CD4-positive, alpha-beta T cell (primary cell): Measurements from ENCODE around the gene SCAPER. TPM values are rescaled to one million over a fixed set of nuclear protein-coding genes. Genes with fewer than 3 reads are reported as not detected.

ENCODE experiments used
- ATAC-seq: fragments of 200-7000 bp; cut with Tn5 transposase; one replicate; pipeline ENCODE4 v1.10.0; 2022; ENCODE audit warnings: mild to moderate bottlenecking; ENCODE audit not compliant: poor library complexity
- CTCF ChIA-PET: fragments of 350-600 bp; sonication (Branson Sonifier 250); formaldehyde crosslinking; loops from one replicate; lab custom pipeline; 2021; ENCODE audit warnings: antibody characterized with exemption, inconsistent platforms; lab: Charles Lee
- POLR2A ChIA-PET: fragments of 350-600 bp; sonication (Branson Sonifier 250); formaldehyde crosslinking; loops from one replicate; lab custom pipeline; 2021; ENCODE audit warnings: antibody characterized with exemption, inconsistent platforms; lab: Charles Lee
- DNase-seq, 14 experiments: peaks; one replicate each; pipeline ENCODE4 v3.0.0-alpha.2; 2013 to 2020; ENCODE audit warnings: mixed read lengths in 2 of 14
- H3K27ac ChIP-seq, 2 donors: one replicate each; pipeline versions ENCODE4 v1.5.1 to v1.7.0; 2013; ENCODE audit warnings: low read length in 2 of 2, low read depth in 1 of 2, mild to moderate bottlenecking in 1 of 2
- H3K27me3 ChIP-seq, 2 experiments: 1 replicate in 1 of 2; 2 replicates in 1 of 2; pipeline versions ENCODE4 v1.6.1 to v1.7.0; 2013; ENCODE audit warnings: low read length in 2 of 2, control low read depth in 1 of 2, mild to moderate bottlenecking in 1 of 2, moderate library complexity in 1 of 2; ENCODE audit not compliant: insufficient read depth in 2 of 2, control insufficient read depth in 1 of 2
- H3K36me3 ChIP-seq: one replicate; pipeline ENCODE4 v1.6.1; 2013; ENCODE audit warnings: low read length, control low read depth; ENCODE audit not compliant: insufficient read depth
- H3K4me1 ChIP-seq: one replicate; pipeline ENCODE4 v1.6.1; 2013; ENCODE audit warnings: low read length, control low read depth; ENCODE audit not compliant: insufficient read depth
- H3K4me3 ChIP-seq: one replicate; pipeline ENCODE4 v1.5.1; 2013; ENCODE audit warnings: mild to moderate bottlenecking, low read length, moderate library complexity
- H3K9me3 ChIP-seq, 2 experiments: 1 replicate in 1 of 2; 2 replicates in 1 of 2; pipeline versions ENCODE4 v1.6.1 to v1.7.0; 2013; ENCODE audit warnings: low read length in 2 of 2, mild to moderate bottlenecking in 2 of 2, control low read depth in 1 of 2, moderate library complexity in 1 of 2; ENCODE audit not compliant: control insufficient read depth in 1 of 2, insufficient read depth in 1 of 2
- H3K27ac Mint-ChIP-seq: one replicate; pipeline ENCODE4 v1.8.0; 2020; ENCODE audit warnings: mixed read lengths
- H3K27me3 Mint-ChIP-seq: one replicate; pipeline ENCODE4 v1.8.0; 2021; ENCODE audit warnings: mixed read lengths
- H3K36me3 Mint-ChIP-seq: one replicate; pipeline ENCODE4 v1.8.0; 2021; ENCODE audit warnings: low read depth, mixed read lengths
- H3K4me1 Mint-ChIP-seq: one replicate; pipeline ENCODE4 v1.8.0; 2021; ENCODE audit warnings: low read depth, mixed read lengths
- H3K4me3 Mint-ChIP-seq: one replicate; pipeline ENCODE4 v1.8.0; 2020; ENCODE audit warnings: mild to moderate bottlenecking, mixed read lengths
- H3K9me3 Mint-ChIP-seq: one replicate; pipeline ENCODE4 v1.8.0; 2020; ENCODE audit warnings: mixed read lengths
- CTCF ChIP-seq: fragments of 200-600 bp; IDR thresholded peaks from one replicate; pipeline ENCODE4 v1.8.0; 2022; ENCODE audit warnings: antibody characterized with exemption, mild to moderate bottlenecking
- intact Hi-C, 2 experiments: fragments of 100-400 bp; cut with DNase I in 1 of 2; cut with micrococcal nuclease in 1 of 2; formaldehyde crosslinking; loops; one replicate each; pipeline versions ENCODE4 v1.15.1 to v1.9.0; 2023 to 2025; cut with DNase I, micrococcal nuclease
- total RNA-seq, 174 experiments: library from RNA in 2 of 174; stranded (reverse) in 2 of 174; gene quantifications; one replicate each; pipeline ENCODE4 v1.2.3 and lab custom pipeline; 2021 to 2026

SCAPER gene
- total RNA-seq, 2 experiments from 2014 or later: 40.3 to 41.2 TPM

GRCh38 chr15:76555247-76555646 lies 349.9 kb downstream of the SCAPER start:
- H3K9me3 ChIP-seq: peaks cover 0 to 14% of the 10 kb centered on the region in 2 experiments
- H3K4me3 ChIP-seq: no peak overlapping the region
- no peaks in the 10 kb centered on the region for H3K27me3 ChIP-seq
- Mint-ChIP-seq H3K27me3 (no peaks in the 10 kb centered on the region), H3K4me3 (no peak overlapping the region), H3K27ac (no peak overlapping the region), H3K4me1 (peaks cover 20% of the 10 kb centered on the region), H3K9me3 (no peaks in the 10 kb centered on the region), H3K36me3 (peaks cover 35% of the 10 kb centered on the region)
- POLR2A ChIA-PET: no interaction called here
- ATAC-seq (no peak), DNase-seq (no peak)
- no peak for TF ChIP-seq CTCF
- no peaks in the 10 kb centered on the region for H3K4me1 ChIP-seq
- H3K27ac ChIP-seq: no peak overlapping the region
- intact Hi-C loops: no loop called here
- H3K36me3 ChIP-seq: no peaks in the 10 kb centered on the region
- CTCF ChIA-PET: no interaction called here

- Mint-ChIP-seq H3K4me1 (peaks cover 20% of the 10 kb centered on the region), H3K27me3 (no peaks in the 10 kb centered on the region), H3K9me3 (peaks cover 2% of the 10 kb centered on the region), H3K4me3 (no peak overlapping the region), H3K27ac (no peak overlapping the region), H3K36me3 (peaks cover 30% of the 10 kb centered on the region)
- H3K36me3 ChIP-seq: no peaks in the 10 kb centered on the region
- no peaks in the 10 kb centered on the region for H3K4me1 ChIP-seq
- no peak overlapping the region for H3K27ac ChIP-seq
- POLR2A ChIA-PET: no interaction called here
- intact Hi-C loops: no loop called here
- ATAC-seq: no peak
- peaks cover 0 to 14% of the 10 kb centered on the region in 2 experiments for H3K9me3 ChIP-seq
- CTCF ChIA-PET: no interaction called here
- H3K27me3 ChIP-seq: no peaks in the 10 kb centered on the region
- no peak overlapping the region for H3K4me3 ChIP-seq
- no peak for TF ChIP-seq CTCF
- DNase-seq: no peak
Observed at GRCh38 chr15:76553564-76553963, 351.6 kb downstream of the SCAPER start.

DNA sequence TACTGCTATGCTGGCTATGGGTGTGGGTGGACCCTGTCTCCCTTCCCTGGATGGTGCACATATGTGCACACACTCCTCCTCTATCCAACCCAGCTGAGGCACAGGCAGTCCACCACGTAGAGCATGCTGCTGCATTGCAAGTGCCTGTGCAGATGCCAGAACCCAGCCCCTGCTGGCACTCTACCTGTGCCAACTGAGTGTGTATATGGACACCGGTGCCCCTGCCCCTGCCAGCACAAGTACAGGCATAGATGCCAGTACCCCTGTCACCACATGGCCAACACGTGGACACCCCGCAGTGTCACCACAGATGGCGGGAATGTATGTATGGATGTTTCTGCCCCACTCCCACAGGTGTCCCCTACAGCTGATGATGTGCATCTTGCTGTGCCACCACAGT lies 352.0 kb downstream of the SCAPER start:
- H3K4me3 Mint-ChIP-seq: no peak overlapping the region

More for the DNA sequence above, 352.0 kb downstream of the SCAPER start:
- no peak for DNase-seq
- CTCF ChIA-PET: no interaction called here
- no peak for TF ChIP-seq CTCF
- intact Hi-C loops: no loop called here
- peaks cover 28% of the 10 kb centered on the region for H3K36me3 Mint-ChIP-seq
- Histone ChIP-seq H3K4me1 (no peaks in the 10 kb centered on the region), H3K4me3 (no peak overlapping the region), H3K36me3 (no peaks in the 10 kb centered on the region), H3K27me3 (no peaks in the 10 kb centered on the region), H3K27ac (no peak overlapping the region), H3K9me3 (peaks cover 0 to 14% of the 10 kb centered on the region in 2 experiments)
- no peak overlapping the region for H3K27ac Mint-ChIP-seq
- ATAC-seq: no peak
- peaks cover 20% of the 10 kb centered on the region for H3K4me1 Mint-ChIP-seq
- no peaks in the 10 kb centered on the region for H3K27me3 Mint-ChIP-seq
- POLR2A ChIA-PET: no interaction called here
- peaks cover 2% of the 10 kb centered on the region for H3K9me3 Mint-ChIP-seq
